Neural progenitor cell (in vitro differentiated cells): ENCODE measurements around the gene RIPK3.

Experiments
- CTCF ChIP-seq: fragments of 200-600 bp; sonication (generic); IDR thresholded peaks from 2 replicates; pipeline ENCODE4 v1.5.1; 2017; ENCODE audit warnings: antibody characterized with exemption, mild to moderate bottlenecking
- EZH2 ChIP-seq: fragments of 200-600 bp; sonication (generic); IDR thresholded peaks from 2 replicates; pipeline ENCODE4 v1.6.1; 2017; ENCODE audit warnings: antibody characterized with exemption, mild to moderate bottlenecking, moderate library complexity

- TF ChIP-seq EZH2, result no peak
- no peak for TF ChIP-seq CTCF
These were observed 815 bp upstream of the RIPK3 start for GRCh38 chr14:24340606-24341005.
